Naive thymus-derived CD4-positive, alpha-beta T cell (primary cell): ENCODE data around the gene ITK. TPM values are rescaled to one million over a fixed set of nuclear protein-coding genes. Genes with fewer than 3 reads are reported as not detected.
A peak's percentile ranks its signal among the peaks of the same experiment; 100 is the strongest.

Experiments used
- ATAC-seq: fragments of 150-1000 bp; cut with Tn5 transposase; 2 replicates; pipeline ENCODE4 v1.10.0; 2021; ENCODE audit warnings: mild to moderate bottlenecking, moderate library complexity
- CTCF ChIA-PET: fragments of 350-600 bp; sonication (Branson Sonifier 250); formaldehyde crosslinking; loops from one replicate; lab custom pipeline; 2021; ENCODE audit warnings: antibody characterized with exemption; lab: Charles Lee
- POLR2A ChIA-PET: fragments of 350-600 bp; sonication (Branson Sonifier 250); formaldehyde crosslinking; loops from one replicate; lab custom pipeline; 2021; ENCODE audit warnings: antibody characterized with exemption, inconsistent platforms; lab: Charles Lee
- DNase-seq, 9 donors: peaks; one replicate each; pipeline versions ENCODE4 v3.0.0 to v3.0.0-alpha.2; 2020 to 2022; ENCODE audit warnings: mixed read lengths in 1 of 9
- H3K27ac ChIP-seq: one replicate; pipeline ENCODE4 v1.7.0; 2013; ENCODE audit warnings: mild to moderate bottlenecking, low read depth, low read length, moderate library complexity
- H3K27me3 ChIP-seq, 2 donors: one replicate each; pipeline ENCODE4 v1.7.0; 2013; ENCODE audit warnings: low read length in 2 of 2, mild to moderate bottlenecking in 2 of 2, moderate library complexity in 2 of 2; ENCODE audit not compliant: control insufficient read depth in 2 of 2, insufficient read depth in 2 of 2
- H3K36me3 ChIP-seq, 3 experiments: 1 replicate in 2 of 3; 2 replicates in 1 of 3; pipeline ENCODE4 v1.7.0; 2013; ENCODE audit warnings: low read length in 3 of 3, mild to moderate bottlenecking in 3 of 3, moderate library complexity in 1 of 3; ENCODE audit not compliant: insufficient read depth in 3 of 3, control insufficient read depth in 2 of 3
- H3K4me1 ChIP-seq, 2 donors: one replicate each; pipeline ENCODE4 v1.7.0; 2013; ENCODE audit warnings: low read length in 2 of 2, mild to moderate bottlenecking in 2 of 2, moderate library complexity in 1 of 2; ENCODE audit not compliant: control insufficient read depth in 2 of 2, insufficient read depth in 2 of 2
- H3K4me3 ChIP-seq: 2 replicates; pipeline ENCODE4 v1.7.0; 2013; ENCODE audit warnings: mild to moderate bottlenecking, low read length
- H3K9me3 ChIP-seq, 3 experiments: 1 replicate in 2 of 3; 2 replicates in 1 of 3; pipeline ENCODE4 v1.7.0; 2013; ENCODE audit warnings: low read length in 3 of 3; ENCODE audit not compliant: control insufficient read depth in 2 of 3
- H3K27ac Mint-ChIP-seq, 9 donors: one replicate each; pipeline ENCODE4 v1.8.0; 2020 to 2022; ENCODE audit warnings: mixed read lengths in 9 of 9, mild to moderate bottlenecking in 8 of 9, moderate library complexity in 5 of 9, inconsistent platforms in 2 of 9
- H3K27me3 Mint-ChIP-seq, 5 donors: one replicate each; pipeline ENCODE4 v1.8.0; 2021 to 2022; ENCODE audit warnings: mixed read lengths in 5 of 5, mild to moderate bottlenecking in 1 of 5
- H3K36me3 Mint-ChIP-seq, 5 donors: one replicate each; pipeline ENCODE4 v1.8.0; 2020 to 2022; ENCODE audit warnings: mixed read lengths in 5 of 5, mild to moderate bottlenecking in 3 of 5, inconsistent platforms in 1 of 5
- H3K4me1 Mint-ChIP-seq, 7 donors: one replicate each; pipeline ENCODE4 v1.8.0; 2020 to 2022; ENCODE audit warnings: mixed read lengths in 7 of 7, mild to moderate bottlenecking in 3 of 7, inconsistent platforms in 1 of 7
- H3K4me3 Mint-ChIP-seq, 10 donors: one replicate each; pipeline ENCODE4 v1.8.0; 2020 to 2022; ENCODE audit warnings: mild to moderate bottlenecking in 10 of 10, mixed read lengths in 10 of 10, moderate library complexity in 6 of 10, inconsistent platforms in 2 of 10
- H3K9me3 Mint-ChIP-seq, 11 donors: one replicate each; pipeline ENCODE4 v1.8.0; 2020 to 2022; ENCODE audit warnings: mixed read lengths in 11 of 11, mild to moderate bottlenecking in 4 of 11, inconsistent platforms in 1 of 11, moderate library complexity in 1 of 11
- intact Hi-C, 2 donors: fragments of 100-400 bp; cut with micrococcal nuclease; formaldehyde crosslinking; loops; one replicate each; pipeline ENCODE4 v1.15.1; 2023
- polyA plus RNA-seq, 2 donors: library from polyadenylated mRNA; unstranded; fragments of 300-500 nt; fragmentation: Illumina TruSeq; gene quantifications; one replicate each; pipeline ENCODE4 v1.2.3, GENCODE V29; 2021
- total RNA-seq, 6 experiments: library from RNA in 5 of 6; stranded (reverse) in 5 of 6; gene quantifications; 1 replicate in 5 of 6; 2 replicates in 1 of 6; pipeline ENCODE4 v1.2.3 and lab custom pipeline; 2021 to 2026

The ITK gene
- total and polyA plus RNA-seq, 7 experiments from 2014 or later = 183 to 481 (median 294) TPM

DNA sequence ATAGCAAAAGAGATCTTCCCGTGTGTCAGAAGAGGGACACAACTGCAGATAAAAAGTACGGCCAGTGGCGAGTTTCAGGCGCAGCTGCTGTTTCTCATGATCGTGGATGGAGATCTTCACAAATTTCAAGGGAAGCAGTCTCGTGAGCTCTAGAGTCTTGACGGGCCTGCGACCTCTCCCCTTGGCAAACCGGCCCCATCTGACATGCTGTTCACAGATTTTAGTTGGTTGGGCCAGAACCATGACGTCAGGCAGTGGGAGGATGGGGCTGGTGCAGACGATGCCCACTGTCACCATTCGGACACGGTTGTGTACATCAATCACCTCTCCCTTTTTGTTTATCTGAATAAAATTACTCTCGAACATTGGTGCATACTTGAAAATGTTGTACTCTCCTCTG lies 15.0 kb upstream of the ITK start:
- Histone ChIP-seq H3K27ac (no peak overlapping the region), H3K4me1 (peaks cover 15 to 20% of the 10 kb centered on the region in 2 donors), H3K4me3 (no peak overlapping the region), H3K36me3 (no peaks in the 10 kb centered on the region), H3K9me3 (no peaks in the 10 kb centered on the region), H3K27me3 (no peaks in the 10 kb centered on the region)
- Mint-ChIP-seq H3K27me3 (no peaks in the 10 kb centered on the region), H3K4me1 (peaks cover 25 to 70% (median 65%) of the 10 kb centered on the region in 7 donors), H3K9me3 (peaks cover 0 to 12% (median 5%) of the 10 kb centered on the region in 11 donors), H3K4me3 (no peak overlapping the region), H3K36me3 (peaks cover 0 to 8% (median 0%) of the 10 kb centered on the region in 5 donors), H3K27ac (peak overlapping the region in 5 of 9 donors; percentile 34 to 93 (median 84))
- intact Hi-C loops = loop anchor here in 1 of 2 donors (1.0 kb wide), 1 partner anchor 13 kb away; no protein-coding TSS in a partner anchor
- ATAC-seq = no peak
- CTCF ChIA-PET = no interaction called here
- no peak for DNase-seq
- POLR2A ChIA-PET = interaction anchor here (0.7 to 3.2 kb wide), 10 partner anchors 10 to 117 kb away, joined by 3 to 27 read pairs (median 4); partner anchors contain the start of genes ITK and MED7

DNA sequence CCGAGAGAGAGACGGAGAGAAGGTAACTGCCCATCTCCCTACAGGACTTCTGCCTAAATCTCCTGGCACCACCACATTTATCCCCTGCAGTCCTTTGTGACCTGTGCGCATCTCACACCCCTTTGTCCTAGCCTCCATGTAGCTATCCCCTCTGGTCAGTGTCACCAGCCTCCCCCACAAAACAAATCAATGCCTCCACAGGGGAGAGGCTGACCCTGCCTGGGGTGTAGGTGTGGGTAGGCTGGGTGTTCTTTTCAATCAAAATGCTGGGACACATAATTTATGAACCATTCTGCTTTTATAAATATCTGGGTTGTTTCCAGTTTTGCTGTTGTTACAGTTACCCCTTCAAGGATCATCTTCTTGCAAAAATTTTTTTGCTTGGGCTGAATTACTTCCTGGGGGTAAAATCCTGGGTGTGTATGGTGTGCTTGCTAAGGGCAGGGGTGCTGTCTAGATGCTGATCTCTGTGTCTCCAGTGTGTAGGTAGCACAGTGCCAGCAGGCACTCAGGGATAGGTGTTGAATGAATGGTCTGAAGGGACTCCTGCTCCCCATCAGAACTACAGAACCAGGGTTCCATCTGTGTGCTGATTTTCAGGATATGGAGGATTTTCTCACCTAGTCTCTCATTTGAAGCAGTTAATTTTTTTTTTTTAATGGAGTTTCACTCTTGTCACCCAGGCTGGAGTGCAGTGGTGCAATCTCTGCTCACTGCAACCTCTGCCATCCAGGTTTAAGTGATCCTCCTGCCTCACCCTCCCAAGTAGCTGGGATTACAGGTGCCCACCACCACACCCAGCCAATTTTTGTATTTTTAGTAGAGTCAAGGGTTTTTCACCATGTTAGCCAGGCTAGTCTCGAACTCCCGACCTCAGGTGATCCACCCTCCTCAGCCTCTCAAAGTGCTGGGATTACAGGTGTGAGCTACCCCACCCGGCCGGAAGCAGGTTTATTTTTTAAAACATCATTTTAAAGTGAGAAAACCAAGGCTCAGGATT lies 14.1 kb upstream of the ITK start, which contains the start of gene GARIN3:
Gene GARIN3 (minus strand): TSS at position 51 of the 1,000 bp plus-strand sequence. CDS start 96 bp downstream, outside the sequence.
- Mint-ChIP-seq H3K9me3 (peaks cover 0 to 12% (median 6%) of the 10 kb centered on the region in 11 donors), H3K4me3 (peak within 1 kb of the TSS; percentile 57 to 81 (median 72)), H3K4me1 (peaks cover 29 to 71% (median 67%) of the 10 kb centered on the region in 7 donors), H3K36me3 (peaks cover 0 to 9% (median 0%) of the 10 kb centered on the region in 5 donors), H3K27ac (peak within 1 kb of the TSS; percentile 68 to 93 (median 87)), H3K27me3 (no peaks in the 10 kb centered on the region)
- Histone ChIP-seq H3K9me3 (no peaks in the 10 kb centered on the region), H3K4me1 (peaks cover 11 to 26% of the 10 kb centered on the region in 2 donors), H3K27me3 (no peaks in the 10 kb centered on the region), H3K27ac (peak within 1 kb of the TSS; percentile 62), H3K36me3 (no peaks in the 10 kb centered on the region), H3K4me3 (peak within 1 kb of the TSS; percentile 21)
- POLR2A ChIA-PET = interaction anchor here (0.7 to 3.2 kb wide), 18 partner anchors 9 to 105 kb away, joined by 3 to 27 read pairs (median 4); partner anchors contain the start of genes ITK and MED7
- CTCF ChIA-PET = interaction anchor here (0.9 to 1.7 kb wide), 4 partner anchors 9 to 24 kb away, joined by 3 to 9 read pairs (median 4); no protein-coding TSS in a partner anchor
- ATAC-seq (peak; percentile 41), DNase-seq (no peak)
- intact Hi-C loops = loop anchor here (1.0 kb wide), 4 partner anchors 7 to 15 kb away; no protein-coding TSS in a partner anchor

DNA sequence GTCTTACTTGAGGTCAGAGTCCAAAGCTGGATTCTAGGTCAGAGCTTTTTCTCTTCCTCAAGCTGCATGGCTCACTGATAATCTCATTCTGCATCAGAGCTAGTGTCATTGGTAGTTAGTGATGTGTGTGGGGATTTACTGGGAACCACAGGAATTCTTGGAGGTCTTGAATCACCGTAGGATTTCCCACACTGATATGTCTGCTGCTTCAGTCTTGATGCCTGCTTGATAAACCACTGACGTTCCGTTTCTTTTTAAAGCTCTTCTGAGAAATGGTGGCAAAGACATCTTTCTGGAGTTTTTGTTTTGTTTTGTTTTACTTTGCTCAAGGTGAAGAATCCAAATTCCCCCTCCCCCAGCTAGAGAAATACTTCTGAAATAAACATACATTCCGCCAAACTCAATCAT lies 13.4 kb upstream of the ITK start:
- H3K4me1 ChIP-seq = peaks cover 16 to 33% of the 10 kb centered on the region in 2 donors
- peaks cover 0 to 9% (median 0%) of the 10 kb centered on the region in 5 donors for H3K36me3 Mint-ChIP-seq
- peak overlapping the region; percentile 62 for H3K27ac ChIP-seq
- CTCF ChIA-PET = interaction anchor here (0.9 to 1.7 kb wide), 7 partner anchors 9 to 82 kb away, joined by 3 to 9 read pairs (median 4); partner anchors contain the start of gene ITK
- peak overlapping the region; percentile 68 to 93 (median 87) for H3K27ac Mint-ChIP-seq
- H3K4me3 Mint-ChIP-seq = peak overlapping the region; percentile 50 to 81 (median 72)
- POLR2A ChIA-PET = interaction anchor here (0.6 to 3.2 kb wide), 15 partner anchors 9 to 105 kb away, joined by 3 to 27 read pairs (median 4); partner anchors contain the start of genes ITK and MED7
- H3K9me3 ChIP-seq = no peaks in the 10 kb centered on the region
- DNase-seq (no peak), ATAC-seq (peak; percentile 34)
- peak overlapping the region; percentile 21 for H3K4me3 ChIP-seq
- no peaks in the 10 kb centered on the region for H3K27me3 ChIP-seq
- H3K9me3 Mint-ChIP-seq = peaks cover 0 to 12% (median 6%) of the 10 kb centered on the region in 11 donors
- intact Hi-C loops = loop anchor here (1.0 kb wide), 3 partner anchors 8 to 14 kb away; no protein-coding TSS in a partner anchor
- no peaks in the 10 kb centered on the region for H3K27me3 Mint-ChIP-seq
- H3K36me3 ChIP-seq = no peaks in the 10 kb centered on the region
- H3K4me1 Mint-ChIP-seq = peaks cover 31 to 78% (median 72%) of the 10 kb centered on the region in 7 donors

DNA sequence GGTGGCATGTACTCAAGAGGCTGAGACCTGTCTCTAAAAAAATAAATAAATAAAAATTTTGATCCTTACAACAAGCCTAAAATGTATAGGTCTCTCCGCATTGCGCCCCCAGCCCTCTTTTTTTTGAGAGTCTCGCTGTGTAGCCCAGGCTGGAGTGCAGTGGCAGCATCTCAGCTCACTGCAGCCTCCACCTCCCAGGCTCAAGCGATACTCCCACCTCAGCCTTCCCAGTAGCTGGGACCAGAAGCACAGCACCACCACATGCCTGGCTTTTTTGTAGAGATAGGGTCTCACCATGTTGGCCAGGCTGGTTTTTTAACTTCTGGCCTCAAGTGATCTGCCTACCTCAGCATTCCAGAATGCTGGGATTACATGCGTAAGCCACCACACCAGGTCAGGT lies 12.4 kb upstream of the ITK start:
- DNase-seq (no peak), ATAC-seq (no peak)
- no peaks in the 10 kb centered on the region for H3K36me3 ChIP-seq
- H3K4me3 Mint-ChIP-seq = peak overlapping the region in 3 of 10 donors; percentile 13 to 81 (median 78)
- H3K9me3 Mint-ChIP-seq = peaks cover 0 to 12% (median 6%) of the 10 kb centered on the region in 11 donors
- H3K4me3 ChIP-seq = no peak overlapping the region
- peaks cover 0 to 4% (median 0%) of the 10 kb centered on the region in 5 donors for H3K36me3 Mint-ChIP-seq
- H3K27ac ChIP-seq = no peak overlapping the region
- peak overlapping the region in 5 of 9 donors; percentile 72 to 93 (median 90) for H3K27ac Mint-ChIP-seq
- no peaks in the 10 kb centered on the region for H3K27me3 Mint-ChIP-seq
- ChIA-PET POLR2A (interaction anchor here (0.9 to 3.2 kb wide), 10 partner anchors 8 to 104 kb away, joined by 3 to 27 read pairs (median 4); partner anchors contain the start of gene ITK), CTCF (interaction anchor here (0.7 to 1.7 kb wide), 6 partner anchors 8 to 159 kb away, joined by 3 to 9 read pairs (median 4); partner anchors contain the start of gene ITK)
- intact Hi-C loops = no loop called here
- peaks cover 26 to 42% of the 10 kb centered on the region in 2 donors for H3K4me1 ChIP-seq
- no peaks in the 10 kb centered on the region for H3K27me3 ChIP-seq
- no peaks in the 10 kb centered on the region for H3K9me3 ChIP-seq
- H3K4me1 Mint-ChIP-seq = peaks cover 36 to 84% (median 75%) of the 10 kb centered on the region in 7 donors

DNA sequence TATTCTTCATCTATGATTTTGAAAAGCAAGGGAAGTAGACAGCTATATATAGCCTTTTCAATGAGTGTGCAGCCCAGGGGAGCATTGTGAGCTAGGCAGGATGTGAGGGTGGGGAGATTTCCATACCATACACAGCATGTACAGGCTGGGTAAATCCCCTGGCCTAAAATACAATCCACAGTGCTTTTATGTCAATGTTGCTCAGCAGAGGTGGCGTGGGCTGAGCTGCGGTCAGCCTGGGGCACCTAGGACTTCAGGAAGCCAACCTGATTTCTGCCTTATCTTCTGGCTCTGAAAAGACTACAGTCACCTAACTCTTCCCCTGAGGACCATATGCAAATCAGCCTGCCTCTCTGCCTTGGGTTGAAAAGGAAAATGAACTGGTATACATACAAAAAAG lies 8.2 kb upstream of the ITK start:
- ChIA-PET POLR2A (interaction anchor here (0.7 to 20.7 kb wide), 17 partner anchors 8 to 96 kb away, joined by 3 to 345 read pairs (median 5); partner anchors contain the start of genes ITK and MED7), CTCF (interaction anchor here (1.2 to 1.5 kb wide), 2 partner anchors 22 to 23 kb away, joined by 3 to 4 read pairs; no protein-coding TSS in a partner anchor)
- peak; percentile 21 to 90 (median 75) for DNase-seq
- Mint-ChIP-seq H3K36me3 (peaks cover 0 to 7% (median 0%) of the 10 kb centered on the region in 5 donors), H3K27ac (peak overlapping the region; percentile 83 to 96 (median 94)), H3K27me3 (no peaks in the 10 kb centered on the region), H3K4me3 (peak overlapping the region; percentile 49 to 82 (median 73)), H3K4me1 (peaks cover 33 to 91% (median 73%) of the 10 kb centered on the region in 7 donors), H3K9me3 (peaks cover 0 to 12% (median 6%) of the 10 kb centered on the region in 11 donors)
- H3K9me3 ChIP-seq = no peaks in the 10 kb centered on the region
- peak; percentile 98 for ATAC-seq
- H3K4me1 ChIP-seq = peaks cover 20 to 35% of the 10 kb centered on the region in 2 donors
- peak overlapping the region; percentile 33 for H3K4me3 ChIP-seq
- peak overlapping the region; percentile 80 for H3K27ac ChIP-seq
- no peaks in the 10 kb centered on the region for H3K27me3 ChIP-seq
- H3K36me3 ChIP-seq = no peaks in the 10 kb centered on the region
- intact Hi-C loops = loop anchor here (1.0 kb wide), 7 partner anchors 8 to 94 kb away; partner anchors contain the start of genes ITK (in 2 of the 2), CYFIP2 (in 1 of the 2) and MED7 (in 1 of the 2)
